Stimulated activated naive CD4-positive, alpha-beta T cell (primary cell): ENCODE data around the gene SPDEF.

ENCODE experiments used
- DNase-seq, 6 experiments: peaks; one replicate each; lab custom pipeline; 2025; lab: John Stamatoyannopoulos, UW

The SPDEF gene

DNA sequence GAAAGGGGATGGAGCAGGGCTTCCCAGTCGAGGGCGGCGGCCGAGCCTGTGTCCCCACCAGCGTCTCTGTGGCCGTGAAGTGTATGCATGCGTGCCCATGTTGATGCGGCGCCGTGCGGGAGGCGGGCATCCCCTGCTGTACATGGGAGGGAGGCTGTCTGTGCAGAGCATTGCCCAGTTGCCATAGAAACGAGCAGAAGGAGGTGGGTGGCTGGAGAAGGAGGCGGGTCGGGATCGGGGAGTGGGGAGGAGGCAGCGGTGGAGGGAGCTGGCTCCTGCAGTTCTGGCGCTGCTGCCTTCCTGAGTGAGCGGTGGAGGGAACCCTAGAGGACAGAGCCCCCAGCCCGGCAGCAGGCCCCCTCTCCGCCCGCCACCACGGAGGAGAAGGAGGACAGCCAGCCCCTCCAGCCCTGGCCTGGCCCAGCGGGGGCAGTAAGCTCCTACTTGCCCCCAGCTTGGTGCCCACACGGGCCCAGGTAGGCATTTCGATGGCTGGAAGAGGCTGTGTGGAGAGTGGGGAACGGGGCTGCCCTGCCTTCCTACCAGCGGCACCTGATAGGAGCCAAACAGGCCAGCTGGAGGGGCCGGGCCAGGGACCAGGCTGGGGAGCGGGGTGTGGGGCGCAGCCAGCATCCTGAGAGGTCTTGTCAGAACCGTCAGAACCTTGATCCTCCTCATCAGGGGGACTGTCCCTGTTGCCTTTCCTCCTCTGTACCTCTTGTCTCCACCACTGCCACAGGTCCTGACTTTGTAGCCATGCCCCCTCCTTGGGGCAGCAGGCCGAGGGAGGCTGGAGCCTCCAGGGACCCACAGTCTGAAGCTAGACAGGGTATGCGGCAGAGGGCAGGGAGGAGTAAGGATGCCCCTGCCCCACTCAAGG, 41.3 kb downstream of the SPDEF start:
- no peak for DNase-seq

DNA sequence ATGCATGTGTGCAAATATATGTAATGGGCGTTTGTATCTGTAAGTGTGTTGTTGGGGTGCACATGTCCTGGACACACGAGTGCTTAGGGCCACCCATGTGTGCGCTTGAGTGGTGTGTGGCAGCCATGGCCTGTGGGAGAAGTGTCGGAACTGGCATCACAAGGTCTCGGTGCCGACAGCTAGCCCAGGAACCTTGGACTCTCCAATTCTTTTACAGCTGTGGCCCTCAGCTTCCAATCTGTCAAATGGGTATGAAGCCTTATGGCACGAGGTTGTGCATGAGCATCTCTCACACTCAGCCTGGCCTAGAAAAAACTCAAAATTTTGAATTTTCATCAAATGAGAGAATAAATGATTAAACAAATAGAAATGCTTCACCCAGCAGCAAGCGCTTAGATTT, 42.0 kb downstream of the SPDEF start:
- no peak for DNase-seq

DNA sequence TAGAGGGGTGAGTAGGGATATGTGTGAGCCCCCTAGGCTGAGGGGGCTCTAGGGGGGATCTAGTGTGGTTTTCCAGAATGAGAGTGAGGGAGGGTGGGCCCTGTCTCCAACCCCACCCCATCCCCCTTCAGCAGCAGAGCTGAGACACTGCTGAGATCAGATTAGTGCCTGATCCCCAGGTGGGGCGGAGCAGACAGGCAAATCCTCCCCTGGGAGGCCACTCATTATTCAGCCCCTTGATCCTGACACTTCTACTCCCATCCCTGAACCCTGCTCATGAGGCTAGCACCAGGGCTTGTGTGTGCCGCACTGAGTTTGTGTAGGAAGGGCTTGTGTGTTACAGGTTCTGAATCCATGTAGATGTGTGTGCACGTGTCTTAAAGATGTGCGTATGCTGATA, 42.5 kb downstream of the SPDEF start:
- no peak for DNase-seq

DNA sequence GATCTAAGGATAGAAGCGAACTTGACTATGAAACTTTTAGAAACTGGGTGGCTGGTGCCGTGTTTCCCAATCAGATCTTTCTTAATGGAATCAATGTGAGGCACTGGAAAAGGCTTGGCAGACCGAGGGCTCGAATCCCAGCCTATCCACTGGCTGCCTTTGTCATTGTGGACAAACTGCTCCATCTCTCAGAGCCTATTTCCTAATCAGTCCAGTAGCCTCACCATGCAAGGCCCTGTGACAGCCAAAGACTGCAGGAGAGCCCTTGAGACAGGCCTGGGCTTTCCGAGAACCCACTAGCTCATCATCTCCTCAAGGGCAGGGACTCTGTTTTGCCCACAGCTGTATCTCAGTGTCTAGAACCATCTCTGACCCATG, 43.4 kb downstream of the SPDEF start:
- no peak for DNase-seq

DNA sequence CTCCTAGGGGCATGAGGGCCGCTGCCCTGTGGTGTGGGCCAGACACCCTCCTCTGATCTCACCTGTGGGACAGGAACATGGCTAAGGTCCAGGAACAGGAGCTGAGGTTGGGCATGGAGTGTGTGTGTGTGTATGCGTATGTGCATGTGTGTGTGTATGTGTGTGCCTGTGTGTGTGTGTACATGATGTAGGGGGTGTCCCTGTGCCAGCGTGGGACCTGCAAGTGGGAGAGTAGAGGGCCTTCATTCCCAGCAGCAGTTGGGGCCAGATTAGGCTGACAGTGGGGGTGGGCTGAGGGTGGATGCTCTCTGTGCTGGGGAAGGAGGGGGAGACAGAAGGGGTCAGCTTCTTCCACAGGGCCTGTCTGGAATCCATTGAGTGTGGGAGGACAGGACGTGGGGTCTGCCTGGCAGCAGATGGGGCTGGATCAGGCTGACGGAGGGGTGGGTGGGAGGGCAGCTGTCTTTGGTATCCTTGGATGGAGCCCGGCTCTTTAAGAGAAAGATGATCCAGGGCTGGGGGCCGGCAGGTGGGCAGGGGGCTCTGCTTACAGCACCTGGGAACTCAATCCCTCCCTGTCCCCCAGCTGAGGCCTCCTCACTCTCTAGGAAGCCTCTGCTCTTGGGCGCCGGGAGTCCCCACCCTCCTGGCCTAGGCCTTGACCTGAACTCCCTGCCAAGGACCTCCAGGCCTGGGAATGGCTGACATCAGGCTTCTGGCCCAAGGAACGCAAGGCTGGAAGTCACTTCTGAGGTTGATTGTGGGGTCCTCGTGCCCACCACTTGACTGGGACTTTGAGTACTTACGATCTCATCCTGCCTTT, 44.0 kb downstream of the SPDEF start:
- DNase-seq: no peak

DNA sequence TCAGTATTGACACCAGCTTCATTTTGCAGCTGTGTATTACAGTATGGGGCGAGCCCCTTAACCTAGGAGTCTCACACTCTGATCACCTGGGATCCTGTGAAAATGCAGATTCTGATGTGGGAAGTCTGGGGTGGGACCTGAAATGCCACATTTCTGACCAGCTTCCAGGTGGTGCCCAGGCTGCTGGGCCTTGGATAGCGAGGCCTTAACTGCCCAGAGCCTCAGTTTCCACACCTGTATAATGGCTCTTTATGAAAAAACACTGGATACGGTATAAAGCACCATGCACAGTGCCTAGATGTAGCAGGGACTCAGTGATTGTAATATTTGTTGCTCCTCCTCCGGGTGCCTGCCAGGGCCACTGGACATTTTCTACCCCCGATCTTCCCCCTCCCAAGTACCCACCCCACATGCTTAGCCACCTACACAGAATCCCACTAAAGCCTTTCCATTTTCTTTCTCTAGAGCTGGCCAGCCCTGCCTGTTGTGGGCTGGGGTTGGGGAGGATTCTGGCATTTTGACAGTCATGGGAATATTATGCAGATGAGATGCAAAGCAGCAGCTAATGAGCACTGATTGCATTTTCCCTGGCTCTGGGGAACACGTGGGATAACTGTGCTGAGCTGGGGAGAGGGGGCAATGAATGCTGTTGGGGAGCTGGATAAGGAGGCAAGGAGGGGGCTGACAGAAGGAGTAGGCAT, 44.8 kb downstream of the SPDEF start:
- no peak for DNase-seq

DNA sequence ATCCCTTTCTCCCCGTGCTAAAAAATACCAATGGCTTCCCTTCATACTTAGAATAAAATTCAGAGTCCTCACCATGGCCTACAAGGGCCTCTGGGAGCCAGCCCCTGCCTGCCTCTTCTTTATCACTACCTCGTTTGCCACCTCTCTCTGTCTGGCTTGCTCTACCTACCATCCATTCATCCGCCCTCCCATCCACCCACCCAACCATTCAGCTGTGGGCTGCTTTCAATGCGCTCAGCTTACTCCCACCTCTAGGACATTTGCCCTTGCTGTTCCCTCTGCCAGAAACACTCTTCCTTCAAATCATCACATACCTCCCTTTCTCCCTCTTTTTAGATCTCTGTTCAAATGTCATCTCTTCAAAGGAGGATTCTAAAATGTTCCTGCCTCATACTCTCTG, 45.8 kb downstream of the SPDEF start:
- DNase-seq: no peak

DNA sequence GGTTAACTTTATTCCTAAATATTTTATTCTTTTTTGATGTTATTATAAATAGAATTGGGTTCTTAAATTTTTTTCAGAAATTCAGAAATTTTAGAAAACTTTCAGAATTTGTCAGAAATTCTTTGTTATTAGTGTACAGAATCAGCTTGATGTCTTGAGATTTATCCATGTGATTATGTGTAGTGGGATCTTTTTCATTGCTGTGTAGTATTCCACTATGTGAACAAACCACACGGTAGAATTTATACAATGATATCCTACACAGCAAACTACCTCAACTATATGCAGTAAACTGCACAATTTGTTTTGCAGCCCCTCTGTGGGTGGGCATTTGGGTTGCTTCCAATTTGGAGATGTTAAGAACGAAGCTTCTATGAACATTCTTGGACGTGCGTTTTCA, 46.3 kb downstream of the SPDEF start:
- DNase-seq: no peak

DNA sequence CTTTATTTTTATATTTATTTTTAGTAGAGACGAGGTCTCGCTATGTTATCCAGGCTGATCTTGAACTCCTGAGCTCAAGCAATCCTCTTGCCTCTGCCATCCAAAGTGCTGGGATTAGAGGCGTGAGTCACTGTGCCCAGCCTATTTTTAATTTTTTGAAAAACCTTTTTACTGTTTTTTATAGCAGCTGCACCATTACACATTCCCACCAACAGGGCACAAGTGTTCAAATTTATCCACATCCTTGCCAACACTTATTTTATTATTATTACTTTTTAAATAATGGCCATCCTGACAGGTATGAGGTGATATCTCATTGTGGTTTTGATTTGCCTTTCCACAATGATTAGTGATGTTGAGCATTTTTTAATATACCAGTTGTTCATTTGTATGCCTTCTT, 47.7 kb downstream of the SPDEF start:
- DNase-seq: no peak

DNA sequence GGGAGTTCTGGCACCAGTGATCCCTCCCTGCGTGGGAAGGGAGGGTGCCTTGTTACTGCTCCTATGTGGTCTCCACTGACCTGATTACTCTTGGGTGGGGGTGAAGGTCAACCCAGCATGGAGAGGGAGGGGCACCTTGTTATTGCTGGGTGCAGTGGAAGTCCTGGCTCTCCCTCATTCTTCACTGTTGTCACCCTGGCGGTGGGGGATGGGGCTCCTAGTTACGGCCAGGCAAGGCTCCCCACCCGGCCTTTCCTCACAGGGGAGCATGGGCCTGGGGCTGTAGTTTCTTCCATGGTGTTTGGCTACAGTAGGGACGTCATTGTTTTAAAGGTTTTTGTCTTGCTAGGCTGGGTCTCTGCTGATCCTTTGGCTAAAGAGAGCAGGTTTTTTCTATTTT, 49.4 kb downstream of the SPDEF start:
- no peak for DNase-seq

DNA sequence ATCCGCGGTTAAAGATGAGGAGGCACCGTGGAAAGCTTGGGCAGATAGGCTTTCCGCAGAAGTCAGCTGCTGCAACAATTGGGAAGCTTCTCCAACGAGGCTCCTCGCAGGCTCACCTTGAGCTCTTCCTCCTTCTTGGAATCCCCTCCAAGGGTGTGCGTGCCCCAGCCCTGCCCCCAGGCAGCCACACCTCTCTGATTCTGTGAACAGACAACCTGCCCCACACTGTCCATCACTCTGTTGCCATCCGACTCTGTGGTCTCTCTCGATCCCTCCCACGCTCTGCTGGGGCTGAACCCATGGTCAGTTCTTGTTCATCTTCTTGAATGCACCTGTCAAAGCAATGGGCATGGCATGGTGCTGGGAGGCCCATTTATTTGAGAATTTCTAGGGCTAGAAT, 58.7 kb downstream of the SPDEF start:
- no peak for DNase-seq

DNA sequence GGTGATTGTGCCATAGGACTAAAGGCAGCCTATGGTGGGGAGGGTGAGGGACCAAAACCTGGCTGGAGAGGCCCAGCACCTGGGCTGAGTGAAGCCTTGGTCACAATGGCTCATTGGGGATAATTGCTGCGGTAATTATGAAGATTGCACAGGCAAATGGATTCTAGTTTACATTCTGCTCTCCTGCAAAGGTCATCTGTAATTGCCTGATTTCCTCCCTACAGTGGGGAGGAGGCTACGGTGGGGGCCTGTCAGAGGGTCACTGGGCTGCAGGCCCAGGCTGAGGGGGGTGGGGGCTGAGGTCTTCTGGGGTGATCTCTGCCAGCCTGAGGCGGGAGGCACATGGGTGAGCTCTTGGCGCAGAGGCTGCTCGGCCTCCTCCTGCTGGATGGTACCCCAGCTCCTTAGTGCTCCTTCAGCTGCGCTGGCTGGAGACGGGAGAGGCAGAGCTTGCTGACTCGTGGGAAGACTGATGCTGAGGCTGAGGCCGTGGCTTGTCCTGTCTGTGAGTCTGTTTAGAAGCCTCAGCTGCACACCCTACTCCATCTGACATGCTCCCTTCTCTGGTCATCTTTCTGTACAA, 59.9 kb downstream of the SPDEF start:
- no peak for DNase-seq

DNA sequence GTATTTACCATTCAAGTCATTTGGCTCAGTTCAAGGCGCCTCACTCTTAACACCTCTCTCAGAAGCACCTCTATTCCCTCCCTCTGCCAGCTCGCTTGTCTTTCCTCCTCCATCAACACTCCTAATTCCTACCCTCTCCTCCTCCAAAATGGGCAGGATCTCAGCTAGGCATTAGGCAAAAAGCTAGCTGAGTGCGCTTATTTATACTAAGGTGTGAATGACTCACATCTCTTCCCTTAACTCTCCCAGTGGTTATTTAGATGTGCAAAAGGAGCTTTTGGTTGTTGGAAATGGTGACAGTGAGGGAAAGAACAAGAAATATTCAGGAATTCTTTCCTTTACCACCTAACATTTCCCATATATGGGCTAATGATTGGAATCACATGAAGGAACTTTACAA, 61.2 kb downstream of the SPDEF start:
- no peak for DNase-seq

DNA sequence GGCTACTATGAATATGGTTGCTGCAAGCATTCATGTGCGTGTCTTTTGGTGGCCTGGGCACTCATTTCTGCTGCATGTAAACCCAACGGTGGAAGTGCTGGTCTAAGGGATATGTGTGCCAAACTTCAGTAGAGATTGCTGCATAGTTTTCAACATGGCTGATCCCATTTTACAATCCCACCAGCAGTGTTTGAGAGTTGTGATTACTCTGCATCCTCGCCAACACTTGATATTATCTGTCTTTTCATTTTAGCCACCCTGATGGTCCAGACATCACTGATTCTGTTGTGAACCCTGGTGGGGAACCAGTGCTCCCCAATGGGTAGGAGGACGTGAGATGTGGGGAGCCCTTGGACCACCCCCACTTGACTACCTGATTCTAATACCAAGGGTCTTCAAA, 62.8 kb downstream of the SPDEF start:
- DNase-seq: no peak

DNA sequence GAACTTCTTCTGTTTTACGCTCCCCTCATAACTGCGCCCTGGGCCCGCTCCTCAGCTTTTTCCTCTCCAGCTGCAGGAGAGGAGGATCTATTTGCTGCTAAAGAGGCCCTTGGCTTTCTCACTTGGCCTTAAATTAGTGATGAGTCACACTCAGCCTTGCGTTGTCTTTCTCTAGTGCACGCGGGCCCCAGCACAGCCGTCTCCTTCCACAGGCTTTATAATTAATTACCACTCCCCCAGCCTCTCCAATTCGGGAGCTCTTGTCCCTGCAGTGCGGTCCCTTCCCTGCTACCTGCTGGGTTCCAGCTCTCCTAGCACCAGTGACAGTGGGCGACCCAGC, 65.1 kb downstream of the SPDEF start:
- DNase-seq: no peak

DNA sequence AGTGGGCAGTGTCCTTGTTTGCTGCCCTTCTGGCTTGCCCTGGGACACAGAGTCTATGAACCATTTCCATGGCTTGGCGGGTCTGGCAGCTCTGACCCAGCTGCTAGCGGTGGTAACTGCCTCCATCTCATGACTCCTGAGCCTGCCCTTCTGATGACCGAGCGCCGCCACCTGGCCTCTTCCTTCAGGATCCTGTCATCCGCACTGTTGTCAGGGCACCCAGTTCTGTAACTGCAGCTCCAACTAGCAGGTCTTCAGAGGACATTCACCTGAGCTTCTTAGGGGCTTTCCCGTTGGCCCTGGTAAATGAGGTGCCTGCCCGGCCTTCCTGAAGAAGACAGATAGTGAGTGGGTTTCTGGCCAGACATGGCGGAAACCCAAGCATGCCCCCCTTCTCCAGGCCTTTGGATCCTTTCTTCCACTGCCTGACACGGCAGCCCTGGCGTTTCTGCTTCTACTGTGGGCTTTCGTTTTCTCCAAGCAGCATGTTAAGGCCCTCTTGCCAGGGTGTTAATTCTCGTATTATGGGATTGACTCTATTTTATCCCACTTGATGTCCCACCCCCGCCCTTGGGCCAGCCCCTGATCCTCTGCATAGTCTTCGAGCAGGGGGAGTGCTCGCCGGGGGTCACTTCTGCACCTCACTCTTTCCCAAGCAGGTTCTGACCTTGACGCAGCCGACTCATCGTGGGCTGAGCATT, 65.6 kb downstream of the SPDEF start:
- no peak for DNase-seq

DNA sequence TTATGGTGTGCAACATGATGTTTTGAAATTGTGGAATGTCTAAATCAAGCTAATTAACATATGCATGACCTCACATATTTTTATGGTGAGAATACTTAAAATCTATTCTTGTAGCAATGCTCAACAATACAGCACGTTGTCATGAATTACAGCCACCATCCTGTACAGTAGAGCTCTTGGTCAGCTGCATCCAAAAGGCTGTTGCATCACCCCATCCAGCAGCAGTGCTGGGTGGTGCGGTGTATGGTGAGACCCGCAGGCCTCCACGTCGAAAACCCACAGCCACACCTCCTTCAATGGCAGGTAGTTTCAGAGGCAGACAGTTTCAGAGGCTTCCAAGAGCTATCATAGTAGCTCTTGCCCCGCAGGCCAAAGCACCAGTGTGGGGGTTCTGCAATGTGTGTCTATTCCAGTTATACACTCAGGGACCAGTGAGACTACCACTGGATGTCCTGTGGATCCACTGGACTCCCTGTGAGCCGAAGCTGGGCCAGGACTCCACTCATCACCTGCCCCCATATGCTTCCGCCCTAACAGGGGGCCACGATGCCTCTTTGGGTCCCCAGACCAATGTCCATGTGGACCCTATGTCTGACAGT, 66.8 kb downstream of the SPDEF start:
- DNase-seq: no peak
